NCI-H1930 (cell line): ENCODE results near the gene RCBTB2.

Source experiments
- DNase-seq, 2 experiments: peaks; one replicate each; lab custom pipeline; 2025; lab: John Stamatoyannopoulos, UW

Gene RCBTB2

GRCh38 chr13:48448285-48448958 lies 84.5 kb downstream of the RCBTB2 start:
- no peak for DNase-seq

GRCh38 chr13:48446464-48446863 lies 86.4 kb downstream of the RCBTB2 start:
- DNase-seq = no peak

GRCh38 chr13:48443442-48444208 lies 89.3 kb downstream of the RCBTB2 start:
- no peak for DNase-seq
